ENCODE results near the gene RNF5.
A peak's percentile ranks its signal among the peaks of the same experiment; 100 is the strongest.

Gene RNF5

DNA sequence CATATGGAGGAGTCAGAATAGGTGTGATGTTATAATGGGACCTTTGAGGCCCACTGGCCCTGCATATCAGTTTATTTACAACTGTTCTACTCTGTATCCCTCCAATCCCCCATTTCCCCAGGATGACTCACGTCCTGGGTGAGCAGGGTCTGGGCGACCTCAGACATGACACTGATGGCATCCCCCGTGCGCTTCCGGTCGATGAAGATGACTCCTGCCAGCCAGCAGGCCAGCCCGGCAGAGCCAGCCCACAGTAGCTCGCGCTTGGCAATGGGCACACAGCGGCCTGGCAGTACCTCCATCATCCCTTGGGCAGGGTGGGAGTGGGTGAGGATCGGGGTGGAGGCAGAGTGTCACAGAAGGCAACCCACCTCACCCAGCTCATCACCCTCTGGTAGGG lies 7.9 kb upstream of the RNF5 start:
- TF ChIP-seq, protein P1, sequence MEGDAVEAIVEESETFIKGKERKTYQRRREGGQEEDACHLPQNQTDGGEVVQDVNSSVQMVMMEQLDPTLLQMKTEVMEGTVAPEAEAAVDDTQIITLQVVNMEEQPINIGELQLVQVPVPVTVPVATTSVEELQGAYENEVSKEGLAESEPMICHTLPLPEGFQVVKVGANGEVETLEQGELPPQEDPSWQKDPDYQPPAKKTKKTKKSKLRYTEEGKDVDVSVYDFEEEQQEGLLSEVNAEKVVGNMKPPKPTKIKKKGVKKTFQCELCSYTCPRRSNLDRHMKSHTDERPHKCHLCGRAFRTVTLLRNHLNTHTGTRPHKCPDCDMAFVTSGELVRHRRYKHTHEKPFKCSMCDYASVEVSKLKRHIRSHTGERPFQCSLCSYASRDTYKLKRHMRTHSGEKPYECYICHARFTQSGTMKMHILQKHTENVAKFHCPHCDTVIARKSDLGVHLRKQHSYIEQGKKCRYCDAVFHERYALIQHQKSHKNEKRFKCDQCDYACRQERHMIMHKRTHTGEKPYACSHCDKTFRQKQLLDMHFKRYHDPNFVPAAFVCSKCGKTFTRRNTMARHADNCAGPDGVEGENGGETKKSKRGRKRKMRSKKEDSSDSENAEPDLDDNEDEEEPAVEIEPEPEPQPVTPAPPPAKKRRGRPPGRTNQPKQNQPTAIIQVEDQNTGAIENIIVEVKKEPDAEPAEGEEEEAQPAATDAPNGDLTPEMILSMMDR (IDR thresholded peaks at IDR 0.05; ENCODE audit: unreplicated experiment in 3 of 3), result no peak
- H3K36me3 Mint-ChIP-seq (ENCODE audit: low read depth), result peaks cover 46% of the 10 kb centered on the region
- no peak overlapping the region for H3K4me3 Mint-ChIP-seq
- H3K27ac Mint-ChIP-seq, result no peak overlapping the region
- H3K9me3 Mint-ChIP-seq, result no peaks in the 10 kb centered on the region
- peaks cover 13% of the 10 kb centered on the region for H3K4me1 Mint-ChIP-seq
- no peaks in the 10 kb centered on the region for H3K27me3 Mint-ChIP-seq (ENCODE audit: low read depth)

DNA sequence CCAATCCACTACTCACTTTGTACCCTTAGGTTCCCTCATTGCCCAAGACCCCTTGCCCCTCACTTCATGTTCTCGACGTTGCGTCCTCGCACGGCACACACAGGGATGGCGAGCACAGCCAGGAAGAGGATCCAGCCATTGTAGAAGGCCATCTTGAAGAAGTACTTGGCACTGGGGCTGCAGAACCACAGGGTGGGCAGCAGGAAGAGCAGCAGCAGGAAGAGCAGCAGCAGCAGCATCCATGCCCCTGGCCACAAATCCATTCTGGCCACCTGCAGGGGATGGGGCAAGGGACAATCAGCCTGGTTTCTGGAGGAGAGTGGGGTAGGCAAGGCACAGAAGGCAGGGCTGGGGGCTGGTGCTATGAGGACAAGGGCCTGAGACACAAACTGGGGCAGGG lies 7.0 kb upstream of the RNF5 start:
- no peaks in the 10 kb centered on the region for H3K27me3 Mint-ChIP-seq (ENCODE audit: low read depth)
- H3K36me3 Mint-ChIP-seq (ENCODE audit: low read depth), result peaks cover 40% of the 10 kb centered on the region
- no peak overlapping the region for H3K27ac Mint-ChIP-seq
- no peaks in the 10 kb centered on the region for H3K9me3 Mint-ChIP-seq
- no peak overlapping the region for H3K4me3 Mint-ChIP-seq
- H3K4me1 Mint-ChIP-seq, result peaks cover 16% of the 10 kb centered on the region
- TF ChIP-seq, protein P1 (IDR thresholded peaks at IDR 0.05; ENCODE audit: unreplicated experiment in 3 of 3), result no peak

DNA sequence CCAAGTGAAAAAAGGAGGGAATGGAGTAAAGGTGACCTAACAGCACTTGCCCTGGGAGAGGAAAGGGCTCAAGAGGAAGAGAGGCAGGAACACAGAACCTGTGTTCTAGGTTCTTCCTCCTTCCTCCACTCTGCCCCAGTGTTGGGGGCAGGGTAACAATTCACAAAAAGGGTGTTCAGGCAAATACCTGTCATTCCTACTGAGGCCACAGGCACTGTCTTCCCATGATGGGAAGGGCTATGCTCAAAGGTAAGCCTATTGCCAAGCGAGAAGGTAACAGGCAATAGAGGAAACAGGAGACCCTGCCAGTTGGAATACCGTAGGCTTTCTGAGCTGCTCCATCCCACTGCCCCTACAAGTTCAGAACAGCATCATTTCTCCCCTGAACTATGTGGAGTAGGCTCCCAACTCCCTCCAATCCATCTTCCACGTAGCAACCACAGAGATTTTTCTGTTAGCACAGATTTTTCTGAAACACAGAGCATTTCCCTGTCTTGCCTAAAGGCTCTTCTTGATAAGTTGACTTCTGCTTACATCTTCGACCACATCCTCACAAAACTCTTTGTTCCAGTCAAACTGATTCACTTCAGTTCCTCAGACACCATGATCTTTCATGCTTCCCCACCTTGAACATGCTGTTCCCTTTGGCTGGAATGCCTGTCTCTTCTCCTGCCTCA lies 5.0 kb upstream of the RNF5 start:
- no peak overlapping the region for H3K27ac Mint-ChIP-seq
- H3K4me1 Mint-ChIP-seq, result peaks cover 26% of the 10 kb centered on the region
- H3K36me3 Mint-ChIP-seq (ENCODE audit: low read depth), result peaks cover 31% of the 10 kb centered on the region
- H3K27me3 Mint-ChIP-seq (ENCODE audit: low read depth), result no peaks in the 10 kb centered on the region
- H3K9me3 Mint-ChIP-seq, result no peaks in the 10 kb centered on the region
- H3K4me3 Mint-ChIP-seq, result peak overlapping the region in 2 of 3 experiments; percentile 62 to 68
- TF ChIP-seq, protein P1 (IDR thresholded peaks at IDR 0.05; ENCODE audit: unreplicated experiment in 3 of 3), result no peak

DNA sequence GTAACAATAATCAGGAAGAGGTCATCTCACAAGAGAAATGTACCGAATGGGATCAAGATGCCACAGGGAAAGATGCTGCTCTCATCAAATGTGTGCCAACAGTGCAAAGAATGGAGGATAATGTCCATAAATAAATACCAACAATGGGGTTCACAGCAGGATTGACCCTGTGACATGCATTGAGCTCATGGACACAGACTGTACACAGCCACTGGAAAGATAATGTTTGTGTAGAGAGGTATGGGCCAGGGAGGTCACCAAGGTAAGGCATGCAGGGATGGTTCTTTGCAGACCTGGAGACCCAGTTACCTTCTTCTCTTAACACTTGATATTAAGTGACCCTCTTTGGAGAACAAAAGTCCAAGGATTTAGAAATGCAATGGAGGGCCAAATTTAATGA lies 3.8 kb upstream of the RNF5 start:
- Mint-ChIP-seq H3K9me3 (no peaks in the 10 kb centered on the region), H3K36me3 (ENCODE audit: low read depth) (peaks cover 28% of the 10 kb centered on the region), H3K4me3 (peak overlapping the region; percentile 87 to 96 (median 89)), H3K27me3 (ENCODE audit: low read depth) (no peaks in the 10 kb centered on the region), H3K27ac (peak overlapping the region in 1 of 3 experiments; percentile 15), H3K4me1 (peaks cover 37% of the 10 kb centered on the region)
- TF ChIP-seq, protein P1 (IDR thresholded peaks at IDR 0.05; ENCODE audit: unreplicated experiment in 3 of 3), result no peak

DNA sequence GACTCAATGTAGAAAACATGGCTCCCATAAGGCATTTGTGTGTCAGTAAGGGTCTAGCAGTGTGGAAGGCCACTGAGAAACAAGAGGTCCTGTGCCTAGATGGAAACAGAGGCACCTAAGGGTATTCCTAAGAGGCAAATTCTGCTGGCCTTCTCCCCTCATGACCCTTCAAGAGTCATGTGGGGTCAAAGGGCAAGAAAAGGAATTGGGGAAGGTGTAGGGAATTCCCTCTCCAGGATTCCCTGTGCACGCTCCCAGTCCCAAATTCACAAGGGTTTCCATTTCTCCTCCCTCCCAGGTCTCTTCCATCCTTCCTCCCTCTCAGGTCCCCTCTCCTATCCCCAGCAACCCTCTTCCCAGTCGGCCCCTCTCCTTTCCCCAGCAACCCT lies 2.9 kb upstream of the RNF5 start:
- H3K27ac Mint-ChIP-seq, result peak overlapping the region; percentile 37 to 61 (median 59)

More for the DNA sequence above, 2.9 kb upstream of the RNF5 start:
- Mint-ChIP-seq H3K9me3 (no peaks in the 10 kb centered on the region), H3K27me3 (ENCODE audit: low read depth) (no peaks in the 10 kb centered on the region), H3K36me3 (ENCODE audit: low read depth) (peaks cover 23% of the 10 kb centered on the region), H3K4me1 (peaks cover 42% of the 10 kb centered on the region), H3K4me3 (peak overlapping the region; percentile 87 to 96 (median 89))
- TF ChIP-seq, protein P1 (IDR thresholded peaks at IDR 0.05; ENCODE audit: unreplicated experiment in 3 of 3), result no peak

All from nephron (organoid).